HG03457 (cell line): ENCODE results near the gene BTNL9.
"Not testable (repeated sequence)": the region's sequence is repeated elsewhere in the genome, so short reads cannot be mapped to it uniquely, and the experiment has no call there.

Source experiments
- ATAC-seq: cut with Tn5 transposase; IDR thresholded peaks from one replicate; pipeline ENCODE4 v1.9.1; 2021; ENCODE audit warnings: moderate number of reproducible peaks; ENCODE audit not compliant: unreplicated experiment

Gene BTNL9

GRCh38 chr5:181059297-181060230, 19.5 kb downstream of the BTNL9 start:
- ATAC-seq = no peak

GRCh38 chr5:181060231-181060590, 20.1 kb downstream of the BTNL9 start:
- ATAC-seq = no peak

- ATAC-seq = no peak
Measured at GRCh38 chr5:181060924-181061323, 20.9 kb downstream of the BTNL9 start.

- no peak for ATAC-seq
Measured at GRCh38 chr5:181061645-181062044, 21.6 kb downstream of the BTNL9 start.

GRCh38 chr5:181062631-181063030, 22.6 kb downstream of the BTNL9 start:
- ATAC-seq = no peak

- ATAC-seq = no peak
Measured at GRCh38 chr5:181063514-181063913, 23.4 kb downstream of the BTNL9 start.

- ATAC-seq = no peak
Measured at GRCh38 chr5:181064987-181065386, 24.9 kb downstream of the BTNL9 start.

- no peak for ATAC-seq
Measured at GRCh38 chr5:181069767-181070491, 29.9 kb downstream of the BTNL9 start.

- ATAC-seq = no peak
Measured at GRCh38 chr5:181070523-181070922, 30.5 kb downstream of the BTNL9 start.

GRCh38 chr5:181071257-181071656, 31.2 kb downstream of the BTNL9 start:
- no peak for ATAC-seq

- no peak for ATAC-seq
Measured at GRCh38 chr5:181076920-181077319, 36.9 kb downstream of the BTNL9 start.

- no peak for ATAC-seq
Measured at GRCh38 chr5:181081989-181082388, 41.9 kb downstream of the BTNL9 start.

- no peak for ATAC-seq
Measured at GRCh38 chr5:181084621-181085195, 44.6 kb downstream of the BTNL9 start.

- ATAC-seq = no peak
Measured at GRCh38 chr5:181086026-181086883, 46.2 kb downstream of the BTNL9 start.

GRCh38 chr5:181086884-181087205, 46.8 kb downstream of the BTNL9 start:
- no peak for ATAC-seq

- no peak for ATAC-seq
Measured at GRCh38 chr5:181087309-181087708, 47.2 kb downstream of the BTNL9 start.

- ATAC-seq = no peak
Measured at GRCh38 chr5:181088289-181088688, 48.2 kb downstream of the BTNL9 start.

GRCh38 chr5:181092428-181092827, 52.4 kb downstream of the BTNL9 start:
- no peak for ATAC-seq

- not testable (repeated sequence) for ATAC-seq
Measured at GRCh38 chr5:181095162-181095561, 55.1 kb downstream of the BTNL9 start.

GRCh38 chr5:181096721-181097382, 56.8 kb downstream of the BTNL9 start:
- ATAC-seq = not testable (repeated sequence)
